IPS DF 6.9 (cell line): ENCODE measurements around the gene ARHGEF3.

Source experiments
- DNase-seq: peaks from one replicate; pipeline ENCODE4 v3.0.0-alpha.2; 2013; ENCODE audit warnings: low read depth, low spot score
- H3K27ac ChIP-seq: one replicate; pipeline ENCODE4 v1.5.1; 2013; ENCODE audit warnings: low read length, control low read depth
- H3K27me3 ChIP-seq: 2 replicates; pipeline ENCODE4 v1.6.1; 2013; ENCODE audit warnings: mild to moderate bottlenecking, low read length; ENCODE audit not compliant: control insufficient read depth, insufficient read depth
- H3K36me3 ChIP-seq: 2 replicates; pipeline ENCODE4 v1.6.1; 2013; ENCODE audit warnings: low read length; ENCODE audit not compliant: control insufficient read depth, insufficient read depth
- H3K4me1 ChIP-seq: 2 replicates; pipeline ENCODE4 v1.6.1; 2013; ENCODE audit warnings: low read length; ENCODE audit not compliant: control insufficient read depth, insufficient read depth
- H3K4me3 ChIP-seq: 2 replicates; pipeline ENCODE4 v1.5.1; 2013; ENCODE audit warnings: mild to moderate bottlenecking, low read length
- H3K9me3 ChIP-seq: 2 replicates; pipeline ENCODE4 v1.6.1; 2013; ENCODE audit warnings: low read length, inconsistent platforms; ENCODE audit not compliant: control insufficient read depth, insufficient read depth
- WGBS: extraction: QIAGEN DNeasy Blood & Tissue Kit; methylation state at CpG from one replicate; pipeline ENCODE4 v1.1.7; 2013; ENCODE audit warnings: mixed read lengths, missing lambda C conversion rate; ENCODE audit not compliant: insufficient read length, insufficient coverage; 5-methylcytosine and 5-hydroxymethylcytosine counted together

ARHGEF3 gene

DNA sequence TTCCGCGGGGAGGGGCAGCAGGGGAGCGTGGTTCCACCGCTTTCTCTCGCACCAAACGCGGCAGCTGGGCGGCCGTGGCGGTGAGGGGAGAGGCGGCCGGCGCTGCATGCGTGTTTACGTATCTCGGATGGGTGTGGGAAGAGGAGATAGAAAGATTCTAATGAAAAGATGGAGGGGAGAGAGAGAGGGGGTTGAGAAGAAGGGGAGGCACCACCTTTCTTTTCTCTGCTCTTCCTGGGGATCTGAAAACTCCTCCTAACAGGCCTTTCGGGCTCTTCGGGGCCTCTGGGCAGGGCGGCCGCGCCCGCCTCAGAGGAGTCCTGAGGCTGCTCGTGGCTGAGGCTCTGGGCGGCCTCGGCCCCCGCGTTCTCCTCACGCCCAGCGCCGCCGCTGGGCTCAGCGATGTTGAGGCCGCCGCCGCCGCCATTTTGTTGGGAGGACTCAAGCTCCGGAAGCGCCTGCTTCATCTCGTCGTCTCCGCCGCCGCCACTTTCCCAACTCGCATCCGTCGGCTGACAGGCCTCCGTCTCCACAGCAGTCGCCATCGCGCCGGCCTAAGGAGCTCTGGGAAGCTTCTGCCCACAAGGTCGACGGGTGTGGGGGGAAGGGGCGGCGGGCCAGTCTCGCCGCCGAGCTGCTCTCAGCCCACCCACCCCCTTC lies 119.2 kb downstream of the ARHGEF3 start:
- H3K4me3 ChIP-seq = peak overlapping the region; percentile 61
- no CpG with 5 or more reads among the region's 58 CpGs for WGBS
- H3K27ac ChIP-seq = no peak overlapping the region
- peaks cover 2% of the 10 kb centered on the region; the same call in 1 of the 2 replicates for H3K4me1 ChIP-seq
- no peaks in the 10 kb centered on the region for H3K9me3 ChIP-seq
- no peak for DNase-seq
- H3K27me3 ChIP-seq = peaks cover 11% of the 10 kb centered on the region
- H3K36me3 ChIP-seq = no peaks in the 10 kb centered on the region

DNA sequence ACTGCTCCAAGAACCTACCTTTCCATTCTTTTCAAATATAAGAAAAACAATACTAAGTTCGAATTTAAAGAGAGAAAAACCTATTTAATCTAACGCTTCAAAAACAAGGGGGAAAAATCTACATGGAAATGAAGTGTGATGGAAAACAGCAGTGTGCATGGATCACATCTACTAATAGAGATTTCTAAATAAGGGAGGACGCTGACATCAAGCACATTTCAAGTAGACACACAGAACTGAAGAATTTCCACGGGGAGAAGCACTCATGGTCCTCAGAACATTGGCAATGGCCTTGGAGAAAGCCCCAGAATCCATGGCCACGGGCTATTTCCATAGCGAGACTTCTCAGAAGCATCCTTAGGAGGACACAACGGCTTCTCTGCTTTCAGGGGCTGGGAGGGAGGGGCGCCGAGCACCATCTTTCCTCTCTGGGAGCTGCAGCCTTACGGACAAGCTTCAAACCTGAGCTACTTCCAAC lies 119.7 kb downstream of the ARHGEF3 start:
- peak; percentile 37 for DNase-seq
- peaks cover 11% of the 10 kb centered on the region for H3K27me3 ChIP-seq
- WGBS = no CpG with 5 or more reads among the region's 10 CpGs
- H3K4me3 ChIP-seq = peak overlapping the region; percentile 61; the same call in 1 of the 2 replicates
- no peaks in the 10 kb centered on the region for H3K36me3 ChIP-seq
- peaks cover 2% of the 10 kb centered on the region; the same call in 1 of the 2 replicates for H3K4me1 ChIP-seq
- H3K27ac ChIP-seq = no peak overlapping the region
- H3K9me3 ChIP-seq = no peaks in the 10 kb centered on the region

DNA sequence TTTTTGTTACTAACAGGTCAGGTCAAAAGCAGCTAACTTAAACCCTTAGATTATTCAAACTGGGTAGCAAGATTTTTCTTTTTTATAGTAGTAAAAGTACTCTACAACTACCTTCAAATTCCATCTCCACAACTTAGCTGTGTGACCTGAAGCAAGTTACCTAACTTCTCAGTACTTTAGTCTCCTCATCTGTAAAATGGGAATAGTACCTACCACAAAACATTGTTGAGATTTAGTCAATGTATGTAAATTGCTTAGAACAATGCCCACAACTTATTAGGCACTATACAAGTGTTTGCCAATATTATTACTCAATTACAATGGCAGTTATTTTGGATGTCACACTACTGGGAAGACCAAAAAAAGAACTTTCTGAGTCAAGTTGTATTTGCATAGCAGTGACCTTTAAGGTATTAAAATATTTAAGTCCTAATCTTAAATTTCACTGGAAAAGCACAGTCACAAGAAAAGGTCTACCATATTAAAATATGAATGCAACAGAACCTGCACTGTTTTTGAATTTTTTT lies 121.6 kb downstream of the ARHGEF3 start:
- Histone ChIP-seq H3K4me1 (peaks cover 2% of the 10 kb centered on the region; the same call in 1 of the 2 replicates), H3K27ac (no peak overlapping the region), H3K27me3 (peaks cover 9% of the 10 kb centered on the region), H3K4me3 (no peak overlapping the region), H3K9me3 (no peaks in the 10 kb centered on the region), H3K36me3 (no peaks in the 10 kb centered on the region)
- no peak for DNase-seq
